ENCODE data around the gene MAML2. TPM values are rescaled to one million over a fixed set of nuclear protein-coding genes. Genes with fewer than 3 reads are reported as not detected.

MAML2 gene
- total RNA-seq, 1 donor from 2014 or later, result 1.3 TPM

DNA sequence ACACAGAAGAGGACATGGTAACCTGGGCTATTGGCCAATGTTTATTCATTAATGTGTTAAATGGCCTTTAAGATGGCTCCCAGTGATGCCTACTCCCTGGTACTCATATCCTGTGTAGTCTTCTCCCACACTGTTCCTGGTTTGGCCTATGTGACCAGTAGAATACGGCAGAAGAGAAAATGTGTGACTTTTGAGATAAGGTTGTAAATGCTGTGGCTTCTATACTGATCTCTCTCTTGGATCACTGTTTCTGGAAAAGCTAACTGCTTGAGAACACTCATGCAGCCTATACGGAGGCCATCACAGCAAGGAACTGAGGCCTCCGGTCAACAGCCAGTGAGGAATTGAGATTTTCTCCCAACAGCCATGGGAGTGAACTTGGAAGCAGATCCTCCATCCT lies 24.1 kb downstream of the MAML2 start:
- FAIRE-seq, result no peak
- no peak overlapping the region for H3K4me3 ChIP-seq (ENCODE audit: low read depth, low read length)
- H3K27me3 ChIP-seq (ENCODE audit: control insufficient read depth, insufficient read depth, low read length), result no peaks in the 10 kb centered on the region
- DNase-seq (ENCODE audit: low read depth), result no peak
- H3K36me3 ChIP-seq (ENCODE audit: control insufficient read depth, insufficient read depth, low read length), result peaks cover 2% of the 10 kb centered on the region
- TF ChIP-seq, protein P1, sequence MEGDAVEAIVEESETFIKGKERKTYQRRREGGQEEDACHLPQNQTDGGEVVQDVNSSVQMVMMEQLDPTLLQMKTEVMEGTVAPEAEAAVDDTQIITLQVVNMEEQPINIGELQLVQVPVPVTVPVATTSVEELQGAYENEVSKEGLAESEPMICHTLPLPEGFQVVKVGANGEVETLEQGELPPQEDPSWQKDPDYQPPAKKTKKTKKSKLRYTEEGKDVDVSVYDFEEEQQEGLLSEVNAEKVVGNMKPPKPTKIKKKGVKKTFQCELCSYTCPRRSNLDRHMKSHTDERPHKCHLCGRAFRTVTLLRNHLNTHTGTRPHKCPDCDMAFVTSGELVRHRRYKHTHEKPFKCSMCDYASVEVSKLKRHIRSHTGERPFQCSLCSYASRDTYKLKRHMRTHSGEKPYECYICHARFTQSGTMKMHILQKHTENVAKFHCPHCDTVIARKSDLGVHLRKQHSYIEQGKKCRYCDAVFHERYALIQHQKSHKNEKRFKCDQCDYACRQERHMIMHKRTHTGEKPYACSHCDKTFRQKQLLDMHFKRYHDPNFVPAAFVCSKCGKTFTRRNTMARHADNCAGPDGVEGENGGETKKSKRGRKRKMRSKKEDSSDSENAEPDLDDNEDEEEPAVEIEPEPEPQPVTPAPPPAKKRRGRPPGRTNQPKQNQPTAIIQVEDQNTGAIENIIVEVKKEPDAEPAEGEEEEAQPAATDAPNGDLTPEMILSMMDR (IDR thresholded peaks at IDR 0.05; ENCODE audit: insufficient read depth, low read length, severe bottlenecking), result no peak

DNA sequence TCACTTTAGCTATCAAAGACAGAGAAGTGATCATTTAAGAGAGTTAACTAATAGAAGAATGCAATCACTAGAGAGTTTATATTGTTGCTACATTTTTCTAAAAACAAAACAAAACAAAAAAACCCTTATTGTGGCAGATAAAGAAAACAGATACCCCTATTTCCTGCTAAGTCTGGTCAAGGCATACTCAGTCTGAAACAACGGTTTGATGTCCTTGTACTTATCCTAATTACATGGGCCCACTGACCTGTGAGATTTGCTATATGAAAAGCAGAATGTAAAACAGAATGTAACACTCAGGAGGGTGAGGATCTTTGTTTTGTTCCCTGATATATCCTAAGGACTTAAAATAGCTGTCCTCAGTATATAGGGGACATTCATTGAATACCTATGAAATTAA lies 24.6 kb downstream of the MAML2 start:
- TF ChIP-seq, protein P1 (IDR thresholded peaks at IDR 0.05; ENCODE audit: insufficient read depth, low read length, severe bottlenecking), result no peak
- H3K4me3 ChIP-seq (ENCODE audit: low read depth, low read length), result no peak overlapping the region
- FAIRE-seq (no peak), DNase-seq (ENCODE audit: low read depth) (no peak)
- H3K27me3 ChIP-seq (ENCODE audit: control insufficient read depth, insufficient read depth, low read length), result no peaks in the 10 kb centered on the region
- H3K36me3 ChIP-seq (ENCODE audit: control insufficient read depth, insufficient read depth, low read length), result no peaks in the 10 kb centered on the region

DNA sequence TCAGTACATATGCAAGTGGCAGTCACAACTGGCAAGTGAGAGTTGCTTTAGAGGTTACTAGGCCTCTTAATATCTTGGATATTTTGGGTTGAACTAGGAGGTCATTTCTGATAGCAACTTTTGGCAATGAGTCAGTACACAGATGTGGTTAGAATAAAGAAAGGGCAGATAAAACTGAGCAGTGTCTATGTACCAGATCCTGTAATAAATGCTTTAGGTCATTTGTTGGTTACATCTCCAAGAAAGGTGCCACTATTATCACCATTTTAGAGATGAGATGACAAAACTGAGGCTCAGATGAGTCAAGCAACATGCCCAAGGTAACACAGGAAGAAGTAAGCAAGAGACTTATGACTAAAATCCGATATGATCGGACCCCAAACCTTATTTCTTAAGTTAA lies 25.0 kb downstream of the MAML2 start:
- DNase-seq (ENCODE audit: low read depth) (no peak), FAIRE-seq (no peak)
- H3K4me3 ChIP-seq (ENCODE audit: low read depth, low read length), result no peak overlapping the region
- H3K27me3 ChIP-seq (ENCODE audit: control insufficient read depth, insufficient read depth, low read length), result no peaks in the 10 kb centered on the region
- TF ChIP-seq, protein P1 (IDR thresholded peaks at IDR 0.05; ENCODE audit: insufficient read depth, low read length, severe bottlenecking), result no peak
- no peaks in the 10 kb centered on the region for H3K36me3 ChIP-seq (ENCODE audit: control insufficient read depth, insufficient read depth, low read length)

DNA sequence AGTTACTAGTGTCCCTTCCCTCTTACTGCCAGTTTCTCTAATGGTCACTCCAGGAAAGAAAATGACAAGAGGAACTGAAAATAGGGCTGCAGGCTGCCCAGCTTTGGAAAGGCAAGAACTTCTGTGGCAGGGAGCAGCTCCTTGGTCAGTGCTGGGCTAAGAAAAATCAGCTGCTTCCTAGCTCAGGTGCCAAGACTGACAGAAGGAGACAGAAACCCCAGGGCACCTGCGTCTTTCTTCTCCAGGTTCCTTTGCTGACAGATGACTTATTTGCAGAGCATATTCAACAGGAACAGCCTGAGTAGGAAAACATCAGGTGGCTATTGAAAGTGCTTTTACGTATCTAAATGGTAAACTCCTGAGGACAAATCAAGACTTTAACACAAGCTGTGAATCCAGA lies 25.4 kb downstream of the MAML2 start:
- Histone ChIP-seq H3K27me3 (ENCODE audit: control insufficient read depth, insufficient read depth, low read length) (no peaks in the 10 kb centered on the region), H3K36me3 (ENCODE audit: control insufficient read depth, insufficient read depth, low read length) (no peaks in the 10 kb centered on the region), H3K4me3 (ENCODE audit: low read depth, low read length) (no peak overlapping the region)
- no peak for DNase-seq (ENCODE audit: low read depth)
- FAIRE-seq, result no peak
- TF ChIP-seq, protein P1 (IDR thresholded peaks at IDR 0.05; ENCODE audit: insufficient read depth, low read length, severe bottlenecking), result no peak

DNA sequence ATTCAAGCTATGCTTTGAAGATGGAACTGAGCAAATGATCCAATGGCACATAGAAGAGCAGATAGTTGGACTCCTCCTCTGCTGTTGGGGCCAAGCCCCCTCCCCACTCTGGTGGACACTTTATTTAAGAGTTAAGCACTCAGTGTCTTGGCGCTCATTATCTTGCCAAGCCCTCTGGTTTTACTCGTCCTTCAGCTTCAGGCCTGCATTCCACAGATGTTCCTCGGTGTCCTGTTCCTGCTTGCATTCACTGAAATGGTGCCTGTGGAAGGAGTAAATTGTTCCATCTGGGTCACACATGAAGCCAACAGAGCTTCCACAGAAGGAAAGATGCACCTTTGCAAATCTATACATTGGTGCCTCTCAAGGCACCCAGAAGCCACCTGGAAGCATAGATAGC lies 26.1 kb downstream of the MAML2 start:
- no peak for DNase-seq (ENCODE audit: low read depth)
- TF ChIP-seq, protein P1 (IDR thresholded peaks at IDR 0.05; ENCODE audit: insufficient read depth, low read length, severe bottlenecking), result no peak
- FAIRE-seq, result no peak
- H3K4me3 ChIP-seq (ENCODE audit: low read depth, low read length), result no peak overlapping the region
- H3K27me3 ChIP-seq (ENCODE audit: control insufficient read depth, insufficient read depth, low read length), result no peaks in the 10 kb centered on the region
- H3K36me3 ChIP-seq (ENCODE audit: control insufficient read depth, insufficient read depth, low read length), result no peaks in the 10 kb centered on the region

DNA sequence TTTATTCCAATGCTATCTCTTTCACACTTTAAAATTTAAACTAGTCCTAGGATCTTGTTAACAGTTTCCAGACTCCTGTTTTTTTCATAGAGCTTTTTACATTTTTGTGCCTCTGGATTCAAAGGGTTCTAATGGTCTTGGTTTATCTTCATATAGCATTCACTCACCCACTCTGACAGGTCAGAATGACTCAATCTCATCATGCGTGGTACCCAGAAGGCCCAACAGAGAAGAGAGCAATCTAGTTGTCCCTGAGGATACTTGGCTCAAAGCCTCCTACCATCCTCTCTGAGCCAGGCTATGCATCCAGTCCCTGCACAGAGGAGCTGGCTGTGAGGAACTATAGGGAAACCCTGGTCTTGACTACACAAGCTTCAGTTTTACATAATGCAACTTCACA lies 27.5 kb downstream of the MAML2 start:
- TF ChIP-seq, protein P1 (IDR thresholded peaks at IDR 0.05; ENCODE audit: insufficient read depth, low read length, severe bottlenecking), result no peak

More for the DNA sequence above, 27.5 kb downstream of the MAML2 start:
- FAIRE-seq (no peak), DNase-seq (ENCODE audit: low read depth) (no peak)
- no peaks in the 10 kb centered on the region for H3K36me3 ChIP-seq (ENCODE audit: control insufficient read depth, insufficient read depth, low read length)
- H3K4me3 ChIP-seq (ENCODE audit: low read depth, low read length), result no peak overlapping the region
- H3K27me3 ChIP-seq (ENCODE audit: control insufficient read depth, insufficient read depth, low read length), result no peaks in the 10 kb centered on the region
